ENCODE measurements around the gene KCTD10.
A peak's percentile ranks its signal among the peaks of the same experiment; 100 is the strongest.
"Not testable (repeated sequence)": the region's sequence is repeated elsewhere in the genome, so short reads cannot be mapped to it uniquely, and the experiment has no call there.

The KCTD10 gene

DNA sequence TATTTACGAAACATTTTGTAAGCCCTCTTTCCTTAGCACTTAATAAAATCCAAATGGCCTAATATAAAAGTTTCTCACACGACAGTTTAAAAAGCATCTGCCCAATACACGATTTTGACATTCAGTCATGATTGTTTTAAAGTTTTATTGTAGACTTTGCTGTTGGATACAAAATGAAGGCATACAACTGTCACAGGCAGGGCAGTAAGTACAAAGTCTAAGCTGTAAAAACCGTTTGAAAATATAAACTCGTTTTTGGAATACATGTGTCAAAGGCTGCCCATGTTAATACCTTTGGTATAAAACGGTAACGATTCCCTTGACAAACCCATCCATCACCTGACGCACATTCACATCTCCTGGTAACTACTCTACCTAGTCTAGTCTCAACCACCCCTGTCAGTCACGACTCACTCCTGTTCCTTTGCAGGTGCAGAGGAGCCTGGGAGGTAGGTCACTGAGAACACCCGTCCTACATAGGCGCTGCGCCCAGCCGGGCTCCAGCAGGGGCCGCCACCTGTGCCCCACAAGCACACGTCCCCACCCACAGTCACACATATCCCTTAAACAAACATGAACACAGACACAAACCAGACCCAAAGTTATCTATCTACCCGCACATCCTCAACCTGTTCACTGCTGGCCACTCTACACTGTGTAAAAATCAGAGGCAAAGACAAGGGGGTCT lies 27.1 kb downstream of the KCTD10 start:
- no peak for DNase-seq

- DNase-seq, result no peak
Measured at GRCh38 chr12:109448707-109449390, 28.3 kb downstream of the KCTD10 start.

- DNase-seq, result no peak
Measured at GRCh38 chr12:109448272-109448671, 28.8 kb downstream of the KCTD10 start.

DNA sequence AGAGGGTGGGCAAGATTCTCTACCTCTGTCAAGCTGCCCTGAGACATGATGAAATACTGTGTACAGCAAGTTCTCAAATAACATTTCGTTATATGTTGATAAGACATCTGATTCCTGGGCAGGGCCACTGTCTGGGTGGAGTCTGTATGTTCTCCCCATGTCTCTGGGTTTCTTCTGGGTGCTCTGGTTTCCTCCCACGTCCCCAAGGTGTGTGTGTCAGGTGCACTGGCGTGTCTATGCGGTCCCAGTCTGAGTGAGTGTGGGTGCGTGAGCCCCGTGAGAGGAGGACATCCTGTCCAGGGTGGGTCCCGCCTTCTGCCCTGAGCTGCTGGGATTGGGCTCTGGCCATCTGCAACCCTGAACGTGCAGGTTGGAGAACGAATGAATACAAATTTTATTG lies 29.6 kb downstream of the KCTD10 start:
- no peak for DNase-seq

DNA sequence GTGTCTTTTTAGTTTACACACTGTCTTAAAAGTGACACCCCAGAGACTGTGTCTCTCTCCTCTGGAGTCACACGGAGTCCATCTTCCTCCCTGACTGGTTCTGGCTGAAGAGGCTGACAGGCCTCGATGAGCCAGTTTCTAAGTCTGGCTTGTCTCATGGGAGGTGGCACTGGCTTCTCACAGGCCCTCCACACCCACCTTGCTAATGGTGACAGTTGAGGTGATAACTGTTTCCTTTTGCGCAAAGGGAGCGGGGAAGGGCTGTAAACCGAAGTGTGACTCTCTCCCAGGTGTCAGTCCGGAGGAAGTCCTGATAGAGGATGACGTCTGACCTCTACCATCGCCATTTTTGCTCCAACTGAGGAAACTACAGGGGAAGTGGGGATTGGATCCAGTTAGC lies 30.2 kb downstream of the KCTD10 start:
- no peak for DNase-seq

GRCh38 chr12:109445191-109445609 lies 31.9 kb downstream of the KCTD10 start:
- DNase-seq, result no peak

GRCh38 chr12:109444259-109444658 lies 32.8 kb downstream of the KCTD10 start:
- no peak for DNase-seq

- DNase-seq, result no peak
Measured at GRCh38 chr12:109443794-109444193, 33.3 kb downstream of the KCTD10 start.

- no peak for DNase-seq
Measured at GRCh38 chr12:109440851-109441490, 36.1 kb downstream of the KCTD10 start.

GRCh38 chr12:109439951-109440350 lies 37.1 kb downstream of the KCTD10 start:
- not testable (repeated sequence) for DNase-seq

DNA sequence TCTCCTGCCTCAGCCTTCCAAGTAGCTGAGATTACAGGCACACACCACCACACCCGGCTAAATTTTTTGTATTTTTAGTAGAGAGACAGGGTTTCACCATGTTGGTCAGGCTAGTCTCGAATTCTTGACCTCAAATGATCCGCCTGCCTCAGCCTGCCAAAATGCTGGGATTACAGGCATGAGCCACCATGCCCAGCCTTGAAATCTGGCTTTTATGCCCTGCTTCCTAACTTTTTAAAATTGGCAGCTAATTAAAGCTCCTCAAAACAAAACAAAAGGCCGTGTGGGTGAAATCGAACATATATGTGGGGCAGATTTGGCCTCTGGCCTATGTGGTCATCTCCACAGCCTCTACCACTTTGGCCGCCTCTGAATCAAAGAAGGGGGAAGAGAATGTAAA lies 37.9 kb downstream of the KCTD10 start:
- DNase-seq, result no peak

DNA sequence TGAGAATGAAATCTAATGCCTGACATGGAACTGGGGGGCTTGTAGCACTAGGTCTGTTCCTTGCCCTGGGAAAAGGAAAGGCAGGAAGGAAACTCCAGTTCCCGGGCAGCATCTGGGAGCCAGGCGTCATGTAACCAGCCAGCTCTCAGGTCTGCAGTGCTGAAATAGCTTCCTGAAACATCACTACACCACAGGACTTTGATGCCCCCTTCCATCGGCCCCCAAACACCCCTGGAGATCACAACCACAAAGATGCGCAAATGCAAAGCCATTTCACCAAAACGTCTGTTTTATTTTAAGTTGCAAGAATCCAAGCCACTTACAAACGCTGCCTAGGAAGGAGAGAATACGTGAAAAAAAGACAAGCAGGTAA lies 40.9 kb downstream of the KCTD10 start:
- no peak for DNase-seq

DNA sequence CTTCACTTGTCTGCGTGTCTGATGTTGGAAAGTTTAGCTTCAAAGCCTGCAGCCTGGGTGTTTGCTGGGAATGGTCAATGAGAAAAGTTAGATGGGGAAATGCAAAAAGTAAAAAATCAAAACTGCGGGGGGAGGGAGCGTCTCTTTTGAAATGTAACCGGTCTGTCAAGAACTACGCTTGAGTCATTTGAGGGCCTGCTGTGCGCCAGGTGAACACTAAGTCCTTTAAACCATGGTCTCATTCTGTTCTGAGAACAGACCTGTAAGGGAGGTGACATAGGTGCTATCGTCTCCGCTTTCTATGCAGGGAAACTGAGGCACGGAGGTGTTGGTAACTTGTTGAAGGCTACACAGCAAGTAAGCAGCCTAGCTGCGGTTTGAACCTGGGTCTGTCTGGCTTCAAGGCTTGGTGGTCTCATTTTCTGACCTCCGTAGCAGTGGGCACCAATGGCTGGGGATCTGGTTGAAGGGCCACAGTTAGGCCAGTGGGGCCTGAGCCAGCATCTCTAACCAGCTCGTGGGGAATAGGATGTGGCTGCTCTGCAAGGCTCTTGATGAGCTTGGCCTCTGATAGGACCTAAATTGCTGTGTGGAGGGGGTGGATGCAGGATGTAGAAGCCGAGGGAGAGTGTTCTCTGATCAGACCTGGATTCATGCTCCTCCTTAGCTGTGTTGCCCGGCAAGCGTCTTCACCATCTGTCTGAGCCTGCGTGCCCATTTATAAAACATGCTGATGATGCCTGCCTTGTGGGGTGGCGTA lies 41.5 kb downstream of the KCTD10 start:
- peak in 1 of 58 donors; percentile 8 for DNase-seq

DNA sequence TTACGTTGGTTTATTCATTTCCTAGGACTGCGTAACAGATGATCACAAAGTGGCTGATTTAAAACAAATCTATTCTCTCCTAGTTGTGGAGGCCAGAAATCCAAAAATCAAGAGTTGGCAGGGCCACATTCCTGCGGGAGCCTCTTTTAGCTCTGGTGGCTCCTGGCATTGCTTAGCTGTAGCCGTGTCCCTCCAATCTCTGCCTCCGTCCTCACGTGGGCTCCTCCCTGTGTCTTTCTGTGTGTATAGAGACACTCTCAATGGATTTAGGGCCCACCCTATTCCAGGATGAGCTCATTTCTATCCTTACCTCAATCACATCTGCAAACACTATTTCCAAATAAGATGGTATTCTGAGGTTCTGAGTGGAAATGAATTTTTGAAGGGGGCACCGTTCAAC lies 42.5 kb downstream of the KCTD10 start:
- DNase-seq, result no peak

DNA sequence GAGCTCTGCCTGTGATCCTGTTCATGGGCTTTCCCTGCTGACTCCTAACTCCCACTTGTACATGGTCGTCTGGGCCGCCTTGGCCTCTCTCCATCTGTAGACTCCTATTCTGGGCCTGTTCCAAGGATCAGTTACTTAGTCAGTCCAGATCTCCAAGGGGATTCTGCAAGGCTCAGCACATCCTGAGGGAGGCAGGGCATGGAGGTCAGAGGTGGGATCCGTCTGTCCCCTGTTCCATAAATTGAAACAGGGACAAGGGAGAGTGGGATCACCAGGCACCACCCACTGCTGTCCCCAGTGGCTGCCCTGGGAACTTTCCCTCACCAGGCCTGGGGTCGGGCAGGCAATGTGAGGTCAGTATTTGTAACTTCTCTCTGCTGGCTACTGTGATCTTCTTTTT lies 43.5 kb downstream of the KCTD10 start:
- no peak for DNase-seq

DNA sequence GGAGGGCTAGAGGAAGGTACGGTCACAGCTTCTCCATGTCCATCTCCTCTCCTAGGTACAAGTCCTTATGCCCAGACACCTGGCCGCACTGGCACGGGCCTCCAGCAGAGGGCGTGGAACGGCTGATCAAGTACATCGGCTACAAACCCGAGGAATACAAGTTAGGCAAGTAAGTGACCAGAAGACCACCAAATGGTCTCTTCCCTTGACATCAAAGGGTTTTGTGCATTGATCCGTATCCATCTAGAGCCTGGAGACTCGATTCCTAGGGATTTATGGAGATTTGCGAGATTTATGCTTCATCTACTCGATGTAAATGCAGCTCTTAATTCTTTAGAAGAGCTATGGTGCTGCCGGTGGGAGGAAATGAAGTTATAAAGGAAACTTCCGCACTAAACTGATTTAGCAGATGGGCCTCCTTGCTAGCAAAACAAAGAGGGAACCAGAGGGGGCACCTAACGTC lies 44.2 kb downstream of the KCTD10 start:
- DNase-seq, result peak in 33 of 58 donors; percentile 3 to 51 (median 12)

DNA sequence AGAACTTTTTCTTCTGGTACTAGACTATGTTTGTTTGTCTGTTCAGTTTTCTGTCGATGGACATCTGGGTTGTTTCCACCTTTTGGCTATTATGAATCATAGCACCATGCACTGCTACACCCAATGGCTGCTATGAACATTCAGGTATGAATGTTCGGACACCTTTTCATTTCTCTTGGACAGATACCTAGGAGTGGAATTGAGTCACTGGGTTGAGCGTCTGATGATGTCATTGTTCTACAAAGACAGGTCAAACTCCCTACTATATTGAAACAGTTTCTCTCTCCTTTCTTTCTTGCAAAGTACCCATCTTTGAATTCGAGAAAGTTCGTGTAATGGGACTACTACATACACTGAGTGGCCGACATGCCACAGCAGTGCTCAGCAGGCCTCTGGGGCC lies 44.7 kb downstream of the KCTD10 start:
- no peak for DNase-seq

- DNase-seq, result no peak
Measured at GRCh38 chr12:109430244-109430643, 46.9 kb downstream of the KCTD10 start.

GRCh38 chr12:109428804-109429203 lies 48.3 kb downstream of the KCTD10 start:
- DNase-seq, result not testable (repeated sequence)

DNA sequence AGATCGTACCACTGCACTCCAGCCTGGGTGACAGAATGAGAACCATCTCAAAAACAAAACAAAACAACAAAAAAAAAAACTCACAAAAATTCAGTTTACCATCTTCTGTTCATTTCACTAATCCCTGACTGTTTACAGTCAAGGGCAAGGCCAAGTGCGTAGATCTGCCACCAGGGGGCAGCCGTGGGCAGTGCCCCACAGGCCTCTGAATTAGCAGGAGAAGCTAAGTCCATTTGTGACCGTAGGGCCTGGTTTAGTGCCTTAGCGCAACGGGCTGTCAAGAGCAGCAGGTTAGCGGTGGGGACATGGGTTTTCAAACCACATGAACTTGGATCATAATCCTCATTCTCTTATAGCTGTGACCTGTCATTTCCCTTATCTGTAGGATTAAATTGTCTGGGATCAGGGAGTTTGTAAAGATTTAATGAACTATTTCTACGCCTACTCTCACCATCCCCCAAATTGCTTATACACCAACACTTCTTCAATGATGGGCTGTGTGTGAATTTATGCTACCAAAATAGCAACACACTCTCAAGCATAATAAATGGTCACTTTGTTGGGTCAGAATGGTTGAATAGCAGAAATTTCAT lies 49.0 kb downstream of the KCTD10 start:
- DNase-seq, result peak in 52 of 58 donors; percentile 2 to 84 (median 48)

GRCh38 chr12:109423392-109423791 lies 53.7 kb downstream of the KCTD10 start:
- no peak for DNase-seq
